Measurements from ENCODE around the gene DBH.

Gene DBH

DNA sequence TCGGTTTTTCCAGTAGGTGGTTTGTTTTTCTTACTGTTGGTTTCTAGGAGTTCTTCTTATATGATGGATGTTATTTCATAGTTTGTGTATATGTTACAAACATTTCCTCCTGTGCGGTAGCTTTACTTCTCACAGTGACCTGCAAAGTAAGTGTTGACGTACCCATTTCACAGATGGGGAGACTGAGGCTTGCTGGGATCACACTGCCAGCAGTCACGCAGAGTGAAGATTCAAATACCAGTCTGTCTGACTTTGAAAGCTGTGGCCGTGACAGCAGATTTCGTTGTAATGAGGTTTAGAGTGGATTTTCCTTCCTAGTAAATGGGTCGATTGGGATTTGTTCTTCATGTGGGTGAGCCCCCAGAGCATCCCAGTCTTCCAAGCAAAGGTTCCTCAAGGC, 13.0 kb downstream of the DBH start:
- Histone ChIP-seq H3K4me2 (ENCODE audit: low read length) (no peak overlapping the region), H3K79me2 (ENCODE audit: control insufficient read depth, low read length) (no peaks in the 10 kb centered on the region), H3K27me3 (ENCODE audit: control insufficient read depth, low read length) (peaks cover 9% of the 10 kb centered on the region), H3K27ac (ENCODE audit: low read depth, low read length) (no peak overlapping the region), H4K20me1 (ENCODE audit: control insufficient read depth, insufficient read depth, low read depth, low read length) (no peaks in the 10 kb centered on the region), H3F3A (ENCODE audit: control insufficient read depth, insufficient read depth) (no peaks in the 10 kb centered on the region), H3K9me3 (ENCODE audit: control insufficient read depth, insufficient read depth, low read length) (no peaks in the 10 kb centered on the region), H3K4me1 (ENCODE audit: control insufficient read depth, low read length) (no peaks in the 10 kb centered on the region), H3K4me3 (ENCODE audit: low read length) (no peak overlapping the region), H3K9me2 (replicated peaks; ENCODE audit: control insufficient read depth, low read length) (no peaks in the 10 kb centered on the region), H3K36me3 (ENCODE audit: control insufficient read depth, low read length) (no peaks in the 10 kb centered on the region)
- TF ChIP-seq EZH2phosphoT487 (IDR thresholded peaks at IDR 0.05; ENCODE audit: borderline replicate concordance, low read length) (no peak), CTCF (IDR thresholded peaks at IDR 0.05; ENCODE audit: low read depth, low read length, poor library complexity, severe bottlenecking) (no peak)

- Histone ChIP-seq H3K36me3 (ENCODE audit: control insufficient read depth, low read length) (no peaks in the 10 kb centered on the region), H3K4me3 (ENCODE audit: low read length) (no peak overlapping the region), H3K27me3 (ENCODE audit: control insufficient read depth, low read length) (peaks cover 8% of the 10 kb centered on the region), H4K20me1 (ENCODE audit: control insufficient read depth, insufficient read depth, low read depth, low read length) (no peaks in the 10 kb centered on the region), H3K4me1 (ENCODE audit: control insufficient read depth, low read length) (no peaks in the 10 kb centered on the region), H3F3A (ENCODE audit: control insufficient read depth, insufficient read depth) (no peaks in the 10 kb centered on the region), H3K9me3 (ENCODE audit: control insufficient read depth, insufficient read depth, low read length) (no peaks in the 10 kb centered on the region), H3K27ac (ENCODE audit: low read depth, low read length) (no peak overlapping the region), H3K4me2 (ENCODE audit: low read length) (no peak overlapping the region), H3K9me2 (replicated peaks; ENCODE audit: control insufficient read depth, low read length) (no peaks in the 10 kb centered on the region), H3K79me2 (ENCODE audit: control insufficient read depth, low read length) (no peaks in the 10 kb centered on the region)
- TF ChIP-seq EZH2phosphoT487 (IDR thresholded peaks at IDR 0.05; ENCODE audit: borderline replicate concordance, low read length): no peak
- TF ChIP-seq CTCF (IDR thresholded peaks at IDR 0.05; ENCODE audit: low read depth, low read length, poor library complexity, severe bottlenecking): no peak
These were observed 13.9 kb downstream of the DBH start for GRCh38 chr9:133650026-133650425.

GRCh38 chr9:133653638-133654037, 17.5 kb downstream of the DBH start:
- no peaks in the 10 kb centered on the region for H4K20me1 ChIP-seq (ENCODE audit: control insufficient read depth, insufficient read depth, low read depth, low read length)
- no peaks in the 10 kb centered on the region for H3K36me3 ChIP-seq (ENCODE audit: control insufficient read depth, low read length)
- no peaks in the 10 kb centered on the region for H3F3A ChIP-seq (ENCODE audit: control insufficient read depth, insufficient read depth)
- no peaks in the 10 kb centered on the region for H3K79me2 ChIP-seq (ENCODE audit: control insufficient read depth, low read length)
- H3K4me1 ChIP-seq (ENCODE audit: control insufficient read depth, low read length): peaks cover 6% of the 10 kb centered on the region
- H3K4me3 ChIP-seq (ENCODE audit: low read length): no peak overlapping the region
- H3K9me2 ChIP-seq (replicated peaks; ENCODE audit: control insufficient read depth, low read length): no peaks in the 10 kb centered on the region
- H3K4me2 ChIP-seq (ENCODE audit: low read length): no peak overlapping the region
- H3K27me3 ChIP-seq (ENCODE audit: control insufficient read depth, low read length): peaks cover 16% of the 10 kb centered on the region
- no peaks in the 10 kb centered on the region for H3K9me3 ChIP-seq (ENCODE audit: control insufficient read depth, insufficient read depth, low read length)
- no peak overlapping the region for H3K27ac ChIP-seq (ENCODE audit: low read depth, low read length)
- TF ChIP-seq CTCF (IDR thresholded peaks at IDR 0.05; ENCODE audit: low read depth, low read length, poor library complexity, severe bottlenecking) (no peak), EZH2phosphoT487 (IDR thresholded peaks at IDR 0.05; ENCODE audit: borderline replicate concordance, low read length) (no peak)
